ENCODE measurements around the gene KCNC3.

The KCNC3 gene

DNA sequence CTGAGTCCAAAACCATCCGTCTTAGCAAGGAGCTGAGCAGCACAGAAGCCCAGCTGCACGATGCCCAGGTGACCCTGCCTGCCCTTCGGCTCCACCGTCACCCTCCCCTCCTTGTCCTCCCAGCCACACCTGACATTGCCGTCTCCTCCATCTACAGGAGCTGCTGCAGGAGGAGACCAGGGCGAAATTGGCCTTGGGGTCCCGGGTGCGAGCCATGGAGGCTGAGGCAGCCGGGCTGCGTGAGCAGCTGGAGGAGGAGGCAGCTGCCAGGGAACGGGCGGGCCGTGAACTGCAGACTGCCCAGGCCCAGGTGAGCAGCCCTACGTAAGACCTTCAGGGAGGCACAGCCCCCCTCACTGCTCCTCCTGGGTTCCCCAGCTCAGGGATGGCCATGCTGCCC, 49.1 kb downstream of the KCNC3 start:
- no peak for DNase-seq (ENCODE audit: insufficient read length, low spot score)
- no peak for FAIRE-seq

DNA sequence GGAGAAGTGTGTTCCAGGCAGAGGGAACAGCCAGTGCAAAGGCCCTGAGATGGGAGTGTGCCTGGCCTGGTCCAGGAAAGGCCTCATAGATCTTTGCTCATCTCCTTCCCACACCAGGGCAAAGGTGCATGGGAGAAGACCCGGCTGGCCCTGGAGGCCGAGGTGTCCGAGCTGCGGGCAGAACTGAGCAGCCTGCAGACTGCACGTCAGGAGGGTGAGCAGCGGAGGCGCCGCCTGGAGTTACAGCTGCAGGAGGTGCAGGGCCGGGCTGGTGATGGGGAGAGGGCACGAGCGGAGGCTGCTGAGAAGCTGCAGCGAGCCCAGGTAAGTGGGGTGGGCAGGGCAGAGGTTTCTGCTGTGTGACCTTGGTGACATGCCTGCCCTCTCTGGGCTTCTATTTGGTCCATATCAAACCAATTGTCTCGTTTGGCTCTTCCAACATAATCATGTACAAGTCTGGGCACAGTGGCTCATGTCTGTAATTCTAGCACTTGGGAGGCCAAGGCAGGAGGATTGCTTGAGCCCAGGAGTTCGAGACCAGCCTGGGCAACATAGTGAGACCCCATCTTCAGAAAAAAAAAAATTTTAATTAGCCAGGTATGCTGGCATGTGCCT, 51.1 kb downstream of the KCNC3 start:
- FAIRE-seq, result no peak
- no peak for DNase-seq (ENCODE audit: insufficient read length, low spot score)

GRCh38 chr19:50276370-50277063, 52.7 kb downstream of the KCNC3 start:
- no peak for DNase-seq (ENCODE audit: insufficient read length, low spot score)

DNA sequence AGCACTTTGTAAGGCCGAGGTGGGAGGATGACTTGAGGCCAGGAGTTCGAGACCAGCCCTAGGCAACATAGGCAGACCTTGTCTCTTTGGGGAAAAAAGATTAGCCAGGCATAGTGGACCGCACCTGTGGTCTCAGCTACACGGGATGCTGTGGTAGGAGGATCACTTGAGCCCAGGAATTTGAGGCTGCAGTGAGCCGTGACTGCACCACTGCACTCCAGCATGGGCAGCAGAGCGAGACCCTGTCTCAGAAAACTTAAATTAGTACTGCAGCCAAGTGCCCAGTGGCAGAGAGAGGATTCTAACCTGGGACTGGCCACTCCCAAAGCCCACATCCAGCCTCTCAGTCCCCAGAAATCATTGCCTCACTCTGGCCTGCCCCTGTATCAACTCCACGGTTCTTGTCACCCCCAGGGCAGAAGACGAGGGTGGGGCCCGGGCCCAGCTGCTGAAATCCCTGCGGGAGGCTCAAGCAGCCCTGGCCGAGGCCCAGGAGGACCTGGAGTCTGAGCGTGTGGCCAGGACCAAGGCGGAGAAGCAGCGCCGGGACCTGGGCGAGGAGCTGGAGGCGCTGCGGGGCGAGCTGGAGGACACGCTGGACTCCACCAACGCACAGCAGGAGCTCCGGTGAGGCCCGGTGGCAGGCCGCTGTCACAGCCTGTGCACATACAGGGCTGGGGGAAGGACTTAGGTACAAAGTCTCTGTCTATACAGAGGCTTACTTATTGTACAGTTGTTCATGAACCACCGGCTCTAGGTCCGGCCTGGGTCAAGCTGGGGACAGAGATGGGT, 53.4 kb downstream of the KCNC3 start:
- FAIRE-seq, result no peak

More at GRCh38 chr19:50276370-50277063, 52.7 kb downstream of the KCNC3 start:
- no peak for FAIRE-seq

DNA sequence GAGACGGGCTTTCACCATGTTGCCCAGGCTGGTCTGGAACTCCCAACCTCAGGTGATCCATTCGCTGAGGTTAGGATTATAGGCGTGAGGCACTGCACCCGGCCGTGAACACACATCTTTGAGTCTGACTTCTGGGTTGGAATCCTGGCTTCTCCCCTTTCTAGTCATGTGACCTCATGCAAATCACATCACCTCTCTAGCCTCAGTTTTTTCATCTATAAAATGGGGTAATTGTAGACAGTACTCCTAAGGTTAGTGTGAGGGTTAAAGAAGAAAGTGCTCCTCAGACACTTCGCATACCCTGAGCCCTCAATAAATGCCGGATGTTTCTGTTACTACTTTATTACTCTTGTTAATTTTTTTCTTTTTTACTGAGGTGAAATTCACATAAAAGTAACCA, 55.4 kb downstream of the KCNC3 start:
- no peak for DNase-seq (ENCODE audit: insufficient read length, low spot score)
- FAIRE-seq, result no peak

More for the DNA sequence above, 53.4 kb downstream of the KCNC3 start:
- DNase-seq (ENCODE audit: insufficient read length, low spot score), result no peak

GRCh38 chr19:50272263-50272897, 56.8 kb downstream of the KCNC3 start:
- no peak for DNase-seq (ENCODE audit: insufficient read length, low spot score)
- FAIRE-seq, result no peak

- DNase-seq (ENCODE audit: insufficient read length, low spot score), result no peak
- no peak for FAIRE-seq
Measured at GRCh38 chr19:50269653-50270052, 59.5 kb downstream of the KCNC3 start.

DNA sequence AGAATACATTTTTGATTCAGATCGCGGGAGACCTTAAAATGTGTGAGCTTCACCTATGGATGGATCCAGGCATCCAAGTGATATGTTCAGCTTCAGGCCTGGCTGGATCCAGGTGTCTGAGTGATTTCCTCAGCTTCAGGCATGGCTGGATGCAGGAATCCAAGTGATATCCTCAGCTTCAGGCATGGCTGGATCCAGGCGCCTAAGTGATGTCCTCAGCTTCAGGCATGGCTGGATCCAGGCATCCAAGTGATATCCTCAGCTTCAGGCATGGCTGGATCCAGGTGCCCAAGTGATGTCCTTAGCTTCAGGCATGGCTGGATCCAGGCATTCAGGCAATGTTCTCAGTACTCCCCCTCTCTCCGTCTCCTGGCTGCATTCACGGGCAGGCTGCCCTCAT, 60.7 kb downstream of the KCNC3 start:
- FAIRE-seq (no peak), DNase-seq (ENCODE audit: insufficient read length, low spot score) (no peak)

DNA sequence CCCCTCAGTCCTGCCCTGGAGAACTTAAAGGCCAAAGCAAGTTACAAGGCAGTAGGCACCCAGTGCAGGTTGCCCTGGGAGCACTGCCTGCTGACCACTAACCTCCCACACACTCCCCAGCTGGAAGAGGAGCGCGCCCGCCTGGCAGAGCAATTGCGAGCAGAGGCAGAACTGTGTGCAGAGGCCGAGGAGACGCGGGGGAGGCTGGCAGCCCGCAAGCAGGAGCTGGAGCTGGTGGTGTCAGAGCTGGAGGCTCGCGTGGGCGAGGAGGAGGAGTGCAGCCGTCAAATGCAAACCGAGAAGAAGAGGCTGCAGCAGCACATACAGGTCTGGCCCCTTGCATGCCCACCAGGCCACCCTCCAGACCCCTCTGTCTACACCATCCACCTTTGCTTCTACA, 61.1 kb downstream of the KCNC3 start:
- DNase-seq (ENCODE audit: insufficient read length, low spot score) (no peak), FAIRE-seq (no peak)

DNA sequence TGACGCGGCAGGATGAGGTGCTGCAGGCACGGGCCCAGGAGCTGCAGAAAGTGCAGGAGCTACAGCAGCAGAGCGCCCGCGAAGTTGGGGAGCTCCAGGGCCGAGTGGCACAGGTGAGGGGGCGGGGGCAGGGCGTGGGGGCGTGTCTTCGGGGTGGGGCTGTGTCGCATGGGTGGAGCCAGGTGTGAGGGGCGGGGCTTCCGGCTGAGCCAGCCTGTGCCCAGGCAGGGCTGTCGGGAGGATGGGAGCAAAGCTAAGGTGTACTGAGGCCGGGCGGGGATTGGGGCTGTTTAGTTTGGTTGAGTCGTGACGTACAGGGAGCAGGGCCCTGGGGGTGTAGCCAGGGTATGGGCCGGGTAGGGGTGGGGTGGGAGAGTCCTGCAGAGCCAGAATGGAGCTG, 62.3 kb downstream of the KCNC3 start:
- peak; percentile 33 for DNase-seq (ENCODE audit: insufficient read length, low spot score)
- no peak for FAIRE-seq

DNA sequence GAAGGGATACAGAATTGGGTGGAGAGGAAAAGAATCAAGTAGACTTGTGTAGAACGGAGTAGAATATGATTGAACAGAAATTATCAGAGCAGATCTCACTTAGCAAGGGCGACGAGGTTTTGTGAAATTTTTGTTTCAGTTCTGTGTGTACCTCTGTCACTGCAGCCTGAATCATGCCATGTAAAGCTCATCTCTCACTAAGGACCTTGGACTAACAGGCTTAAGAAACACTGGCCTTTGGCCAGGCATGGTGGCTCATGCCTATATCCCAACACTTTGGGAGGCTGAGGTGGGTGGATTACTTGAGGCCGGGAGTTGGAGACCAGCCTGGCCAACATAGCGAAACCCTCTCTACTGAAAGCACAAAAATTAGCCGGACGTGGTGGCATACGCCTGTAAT, 63.1 kb downstream of the KCNC3 start:
- FAIRE-seq, result no peak
- no peak for DNase-seq (ENCODE audit: insufficient read length, low spot score)

DNA sequence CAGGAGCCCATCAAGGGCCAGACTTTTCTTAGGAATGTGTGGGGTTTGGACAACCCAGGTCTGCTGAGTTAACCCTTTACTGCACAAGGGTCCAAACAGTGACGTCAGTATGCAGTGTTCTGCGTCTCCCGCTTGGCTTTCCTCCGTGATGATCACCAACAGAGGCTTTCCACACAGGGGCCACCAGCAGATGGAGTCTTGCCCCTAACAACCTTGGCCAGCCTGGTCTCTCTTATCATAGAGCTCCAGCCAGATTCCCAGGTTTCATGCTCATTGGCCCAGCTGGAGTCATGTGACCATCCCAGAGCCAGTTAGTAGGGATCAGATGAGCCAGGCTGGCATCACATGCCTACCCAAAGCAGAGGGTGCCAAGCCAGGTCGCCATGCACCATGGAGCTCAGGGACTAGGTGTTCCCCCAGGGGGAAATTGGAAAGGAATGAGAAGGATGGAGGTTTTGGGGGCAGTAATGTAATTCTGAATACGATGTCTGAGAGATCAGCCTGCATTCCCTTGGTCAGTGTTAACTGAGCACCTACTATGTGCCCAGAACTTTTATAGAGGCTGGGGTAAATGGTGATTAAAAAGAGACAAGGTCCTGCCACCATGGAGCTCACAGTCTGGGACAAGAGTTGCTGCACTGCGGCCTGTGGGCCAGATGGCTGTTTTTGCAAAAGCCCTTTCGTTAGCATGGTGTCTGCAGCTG, 64.5 kb downstream of the KCNC3 start:
- no peak for DNase-seq (ENCODE audit: insufficient read length, low spot score)
- FAIRE-seq, result no peak

DNA sequence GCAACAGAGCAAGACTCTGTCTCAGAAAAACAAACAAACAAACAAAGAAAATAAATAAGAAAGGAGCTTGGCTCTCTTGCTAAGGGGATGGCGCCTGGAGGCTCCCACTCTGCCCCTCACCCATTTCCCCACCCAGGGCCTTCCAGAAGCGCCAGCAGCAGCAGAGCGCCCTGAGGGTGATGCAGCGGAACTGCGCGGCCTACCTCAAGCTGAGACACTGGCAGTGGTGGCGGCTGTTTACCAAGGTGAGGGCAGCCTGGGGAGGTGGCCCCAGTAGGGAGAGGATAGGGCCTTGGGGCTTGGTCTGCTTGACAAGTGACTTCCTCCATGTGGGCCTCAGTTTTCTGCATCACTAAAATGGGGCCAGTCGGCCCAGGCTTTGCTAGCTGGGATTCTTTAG, 66.0 kb downstream of the KCNC3 start:
- FAIRE-seq, result no peak
- no peak for DNase-seq (ENCODE audit: insufficient read length, low spot score)

Data from GM19239 (cell line).